GM21367 (cell line): ENCODE measurements around the gene COL6A5.
"Not testable (repeated sequence)": the region's sequence is repeated elsewhere in the genome, so short reads cannot be mapped to it uniquely, and the experiment has no call there.

Experiments
- ATAC-seq: cut with Tn5 transposase; IDR thresholded peaks from one replicate; pipeline ENCODE4 v1.9.1; 2021; ENCODE audit not compliant: unreplicated experiment

COL6A5 gene, protein sequence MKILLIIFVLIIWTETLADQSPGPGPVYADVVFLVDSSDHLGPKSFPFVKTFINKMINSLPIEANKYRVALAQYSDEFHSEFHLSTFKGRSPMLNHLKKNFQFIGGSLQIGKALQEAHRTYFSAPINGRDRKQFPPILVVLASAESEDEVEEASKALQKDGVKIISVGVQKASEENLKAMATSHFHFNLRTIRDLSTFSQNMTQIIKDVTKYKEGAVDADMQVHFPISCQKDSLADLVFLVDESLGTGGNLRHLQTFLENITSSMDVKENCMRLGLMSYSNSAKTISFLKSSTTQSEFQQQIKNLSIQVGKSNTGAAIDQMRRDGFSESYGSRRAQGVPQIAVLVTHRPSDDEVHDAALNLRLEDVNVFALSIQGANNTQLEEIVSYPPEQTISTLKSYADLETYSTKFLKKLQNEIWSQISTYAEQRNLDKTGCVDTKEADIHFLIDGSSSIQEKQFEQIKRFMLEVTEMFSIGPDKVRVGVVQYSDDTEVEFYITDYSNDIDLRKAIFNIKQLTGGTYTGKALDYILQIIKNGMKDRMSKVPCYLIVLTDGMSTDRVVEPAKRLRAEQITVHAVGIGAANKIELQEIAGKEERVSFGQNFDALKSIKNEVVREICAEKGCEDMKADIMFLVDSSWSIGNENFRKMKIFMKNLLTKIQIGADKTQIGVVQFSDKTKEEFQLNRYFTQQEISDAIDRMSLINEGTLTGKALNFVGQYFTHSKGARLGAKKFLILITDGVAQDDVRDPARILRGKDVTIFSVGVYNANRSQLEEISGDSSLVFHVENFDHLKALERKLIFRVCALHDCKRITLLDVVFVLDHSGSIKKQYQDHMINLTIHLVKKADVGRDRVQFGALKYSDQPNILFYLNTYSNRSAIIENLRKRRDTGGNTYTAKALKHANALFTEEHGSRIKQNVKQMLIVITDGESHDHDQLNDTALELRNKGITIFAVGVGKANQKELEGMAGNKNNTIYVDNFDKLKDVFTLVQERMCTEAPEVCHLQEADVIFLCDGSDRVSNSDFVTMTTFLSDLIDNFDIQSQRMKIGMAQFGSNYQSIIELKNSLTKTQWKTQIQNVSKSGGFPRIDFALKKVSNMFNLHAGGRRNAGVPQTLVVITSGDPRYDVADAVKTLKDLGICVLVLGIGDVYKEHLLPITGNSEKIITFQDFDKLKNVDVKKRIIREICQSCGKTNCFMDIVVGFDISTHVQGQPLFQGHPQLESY (N-terminal part only)

DNA sequence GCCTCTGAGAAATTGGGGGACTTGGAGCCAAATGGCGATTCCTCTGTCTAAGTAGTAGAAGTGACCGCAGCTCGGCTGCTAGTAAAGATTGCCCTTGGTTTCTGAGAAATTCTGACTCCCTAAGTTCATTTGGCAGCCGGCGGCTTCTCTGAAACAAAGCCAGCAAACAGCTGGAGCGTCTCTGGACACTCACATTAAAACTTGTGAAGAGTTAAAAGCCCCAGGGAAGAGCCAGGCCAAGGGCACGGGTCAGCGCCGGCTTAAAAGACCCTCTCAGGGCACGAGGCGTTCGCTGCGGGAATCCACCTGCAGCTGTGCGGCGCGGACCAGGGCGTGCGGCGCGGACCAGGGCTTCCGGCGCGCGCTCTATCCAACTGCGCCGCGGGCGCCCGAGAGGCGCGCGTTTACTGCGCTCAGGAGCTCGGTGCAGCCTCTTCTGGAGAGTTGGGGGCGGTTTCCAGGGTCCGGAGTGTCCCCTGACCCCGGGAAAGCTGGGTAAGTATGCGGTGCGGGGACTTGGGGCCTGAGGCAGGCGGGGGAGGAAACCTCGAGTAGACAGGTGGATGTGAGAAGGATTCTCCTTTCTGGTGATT is at the start of gene COL6A5:
COL6A5 (plus strand) TSS at position 186 of the 593 bp plus-strand sequence. CDS start 27,967 bp downstream, outside the sequence.
- no peak for ATAC-seq

DNA sequence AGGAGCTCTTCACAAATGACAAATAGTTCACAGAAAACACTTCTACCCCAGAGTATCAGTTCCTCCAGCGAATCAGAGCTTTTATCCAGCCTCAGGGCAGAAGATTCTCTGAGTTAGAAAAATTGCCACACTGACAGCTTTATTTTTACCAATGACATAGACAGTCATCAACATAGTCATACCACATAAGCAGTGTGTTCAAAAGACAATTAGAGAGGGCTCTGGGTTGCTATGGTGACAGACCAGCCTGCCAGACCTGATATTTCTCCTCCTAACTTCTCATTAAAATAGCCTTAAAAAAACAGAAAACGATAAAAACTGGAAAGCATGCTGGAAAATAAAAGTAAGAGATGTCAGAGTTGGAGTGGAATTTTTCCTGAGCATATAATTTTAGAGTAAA is 45.9 kb upstream of the COL6A5 start:
- no peak for ATAC-seq

DNA sequence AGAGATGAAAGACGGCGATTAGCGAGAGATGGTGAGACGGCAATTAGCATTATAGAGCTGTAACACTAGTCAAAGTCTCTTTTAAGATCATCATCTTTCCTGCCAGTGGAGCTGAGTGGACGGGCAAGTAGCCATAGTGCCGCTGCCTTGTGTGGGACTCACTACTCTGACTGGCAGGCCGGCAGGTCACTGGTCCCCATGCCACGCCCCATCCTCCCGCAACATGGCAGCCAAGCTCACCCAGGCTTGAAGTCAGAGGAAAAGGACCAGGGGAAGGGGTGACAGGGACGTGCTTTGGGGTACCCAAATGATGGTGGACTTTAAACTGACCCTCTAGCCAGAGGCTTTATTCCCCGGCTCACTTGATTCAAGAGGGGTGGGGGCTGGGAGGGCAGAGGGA is 44.6 kb upstream of the COL6A5 start:
- no peak for ATAC-seq

DNA sequence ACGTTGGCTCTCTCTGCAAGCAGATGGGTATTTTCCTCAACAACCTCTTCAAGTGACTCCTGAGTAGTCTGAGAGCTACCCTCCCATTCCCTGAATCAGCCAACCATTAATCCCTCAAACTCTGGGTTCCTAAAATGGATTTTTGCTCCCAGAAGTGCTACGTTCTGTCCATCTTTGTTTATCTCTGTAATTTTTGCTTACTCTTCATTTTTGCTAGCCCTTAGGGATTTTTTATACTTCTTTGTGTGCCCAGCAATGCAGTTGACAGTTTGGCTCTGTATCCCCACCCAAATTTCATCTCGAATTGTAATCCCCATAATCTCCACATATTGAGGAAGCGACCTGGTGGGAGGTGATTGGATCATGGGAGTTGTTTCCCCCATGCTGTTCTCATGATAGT is 35.4 kb upstream of the COL6A5 start:
- ATAC-seq, result no peak

DNA sequence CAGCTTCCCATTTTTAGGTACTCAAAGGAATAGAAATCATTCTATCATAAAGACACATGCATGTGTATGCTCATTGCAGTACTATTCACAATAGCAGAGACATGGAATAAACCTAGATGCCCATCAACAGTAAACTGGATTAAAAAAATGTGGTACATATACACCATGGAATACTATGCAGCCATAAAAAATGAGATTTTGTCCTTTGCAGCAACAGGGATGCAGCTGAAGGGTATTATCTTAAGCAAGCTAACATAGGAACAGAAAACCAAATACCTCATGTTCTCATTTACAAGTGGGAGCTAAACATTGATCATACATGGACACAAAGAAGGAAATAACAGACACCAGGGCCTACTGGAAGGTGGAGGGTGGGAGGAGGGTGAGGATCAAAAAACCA is 33.1 kb upstream of the COL6A5 start:
- no peak for ATAC-seq

DNA sequence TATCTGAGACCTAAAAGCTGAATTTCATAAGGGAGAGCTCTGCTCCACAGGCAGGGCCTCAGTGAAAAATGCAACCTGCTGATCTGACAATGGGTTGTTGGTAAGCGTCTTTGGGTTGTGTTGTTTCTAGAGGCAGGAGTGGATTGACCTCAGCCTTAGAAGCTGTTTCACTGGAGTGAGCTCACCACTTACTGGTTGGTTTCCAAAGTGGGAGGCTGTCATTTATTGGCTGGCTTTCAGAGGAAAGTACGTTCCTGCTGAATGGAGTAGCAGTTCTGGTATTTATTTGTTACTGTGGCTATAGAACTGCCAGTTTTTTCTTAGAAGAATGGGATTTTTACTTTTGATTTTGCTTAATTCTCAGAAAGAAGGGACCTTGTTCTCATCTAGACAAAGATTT is 29.3 kb upstream of the COL6A5 start:
- no peak for ATAC-seq

DNA sequence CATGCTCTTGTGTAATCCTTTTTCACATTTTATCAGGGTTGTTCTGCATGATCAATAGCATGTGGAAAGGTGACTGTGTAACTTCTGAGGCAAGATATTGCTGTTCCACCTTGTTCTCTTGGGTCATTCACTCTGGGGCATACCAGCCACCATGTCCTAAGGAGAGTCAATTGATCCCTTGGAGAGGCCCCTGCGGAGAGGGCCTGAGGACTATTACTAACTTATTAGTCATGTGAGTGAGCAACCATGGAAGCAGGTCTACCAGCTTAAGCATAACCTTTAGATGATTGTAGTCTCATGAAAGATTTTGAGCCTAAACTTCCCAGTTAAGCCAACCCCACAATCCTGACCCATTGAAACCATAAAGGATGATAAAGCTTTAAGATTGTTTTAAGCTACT is 22.0 kb upstream of the COL6A5 start:
- ATAC-seq, result no peak

DNA sequence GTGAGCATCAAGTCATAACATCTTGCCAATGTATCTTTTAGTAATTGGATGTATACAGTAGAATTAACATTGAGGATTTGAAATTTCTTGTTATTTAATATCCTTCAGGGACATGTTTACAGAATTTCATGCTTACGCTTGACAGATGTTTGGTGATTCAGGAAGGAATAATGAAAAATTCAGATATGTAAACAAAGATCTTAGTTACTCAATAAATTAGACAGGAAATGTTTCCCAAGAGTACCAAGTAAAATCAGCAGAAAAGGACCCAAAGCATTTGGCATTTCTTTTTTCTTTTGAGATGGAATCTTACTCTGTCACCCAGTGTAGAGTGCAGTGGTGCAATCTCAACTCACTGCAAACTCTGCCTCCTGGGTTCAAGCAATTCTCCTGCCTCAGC is 4.7 kb upstream of the COL6A5 start:
- ATAC-seq, result no peak

DNA sequence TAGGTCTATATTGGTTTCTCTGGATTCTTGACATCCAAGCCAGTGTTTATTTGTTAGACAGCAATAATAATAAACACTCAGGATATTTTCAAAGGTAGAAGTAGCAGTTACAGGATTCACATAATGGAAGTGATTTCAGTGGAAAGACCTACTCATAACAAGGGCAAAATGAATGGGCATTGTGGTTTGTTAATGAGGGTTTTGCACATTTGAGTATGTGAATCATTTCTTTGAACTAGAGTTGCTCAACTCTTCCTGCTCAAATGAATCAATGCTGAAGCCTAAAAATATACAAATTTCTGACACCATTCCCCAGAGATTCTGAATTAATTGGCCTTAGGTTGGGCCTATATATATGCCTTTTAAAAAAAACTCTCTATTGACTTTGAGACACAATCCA is 4.1 kb upstream of the COL6A5 start:
- no peak for ATAC-seq

DNA sequence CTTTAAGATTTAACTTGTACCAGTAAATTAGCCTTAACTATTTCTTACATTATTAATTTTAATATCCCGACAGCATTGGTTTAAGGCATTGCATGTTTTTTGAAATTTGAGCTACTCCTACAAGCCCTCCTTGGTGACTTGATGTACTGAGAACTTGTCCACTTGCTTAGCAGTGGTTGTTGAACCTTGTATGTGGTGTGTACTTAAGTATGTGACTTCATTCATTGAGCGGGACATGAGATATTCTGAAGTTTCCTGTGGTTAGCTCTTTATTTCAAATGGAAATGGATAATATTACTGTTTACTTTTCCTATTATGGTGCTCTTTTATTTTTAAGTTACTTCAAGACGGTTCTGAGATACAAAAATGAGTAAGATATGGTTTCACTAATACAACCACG is 3.6 kb upstream of the COL6A5 start:
- no peak for ATAC-seq

DNA sequence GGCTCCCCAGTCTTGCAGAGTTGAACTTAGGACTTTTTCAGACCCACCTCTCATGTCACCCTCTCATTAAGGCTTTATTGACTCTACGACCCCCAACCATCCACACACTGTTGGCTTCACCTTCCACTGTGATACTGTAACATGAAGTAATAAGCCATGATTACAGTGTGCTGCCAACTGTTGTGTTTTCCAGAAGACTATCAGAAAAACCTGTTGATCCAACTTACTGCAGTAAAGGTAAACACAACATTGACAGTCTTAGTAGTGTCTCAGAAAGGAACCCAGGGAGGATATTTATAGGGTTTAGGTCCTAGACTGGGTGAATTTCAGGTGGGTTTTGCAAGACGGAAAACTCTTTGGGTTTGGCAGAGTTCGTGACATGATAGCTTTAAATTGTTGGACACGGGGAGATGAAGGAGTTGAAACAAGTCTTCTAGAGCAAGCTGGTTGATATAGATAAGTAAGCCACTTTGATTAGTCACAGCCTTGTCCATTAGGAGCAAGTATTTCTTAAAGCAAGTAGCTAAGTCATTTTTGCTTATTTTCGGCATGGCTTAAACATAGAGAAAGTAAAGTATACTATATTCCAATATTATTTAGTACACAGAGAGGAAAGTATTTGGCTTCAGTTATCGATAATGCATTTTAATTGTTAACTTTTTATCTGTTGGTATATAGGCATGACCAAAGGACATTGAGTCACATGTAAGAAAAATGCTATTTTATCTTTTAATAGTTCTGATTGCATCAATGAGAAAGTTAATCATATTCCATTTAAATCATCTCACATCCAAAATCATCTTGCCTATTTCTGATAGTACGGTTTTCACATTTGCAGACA is 2.4 kb upstream of the COL6A5 start:
- no peak for ATAC-seq

DNA sequence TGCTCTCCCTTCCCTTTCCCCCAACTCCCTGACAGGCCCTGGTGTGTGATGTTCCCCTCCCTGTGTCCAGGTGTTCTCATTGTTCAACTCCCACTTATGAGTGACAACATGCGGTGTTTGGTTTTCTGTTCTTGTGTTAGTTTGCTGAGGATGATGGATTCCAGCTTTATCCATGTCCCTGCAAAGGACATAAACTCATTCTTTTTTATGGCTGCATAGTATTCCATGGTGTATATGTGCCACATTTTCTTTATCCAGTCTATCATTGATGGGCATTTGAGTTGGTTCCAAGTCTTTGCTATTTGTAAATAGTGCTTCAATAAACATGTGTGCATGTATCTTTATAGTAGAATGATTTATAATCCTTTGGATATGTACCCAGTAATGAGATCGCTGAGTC is 2.8 kb downstream of the COL6A5 start:
- ATAC-seq, result not testable (repeated sequence)

DNA sequence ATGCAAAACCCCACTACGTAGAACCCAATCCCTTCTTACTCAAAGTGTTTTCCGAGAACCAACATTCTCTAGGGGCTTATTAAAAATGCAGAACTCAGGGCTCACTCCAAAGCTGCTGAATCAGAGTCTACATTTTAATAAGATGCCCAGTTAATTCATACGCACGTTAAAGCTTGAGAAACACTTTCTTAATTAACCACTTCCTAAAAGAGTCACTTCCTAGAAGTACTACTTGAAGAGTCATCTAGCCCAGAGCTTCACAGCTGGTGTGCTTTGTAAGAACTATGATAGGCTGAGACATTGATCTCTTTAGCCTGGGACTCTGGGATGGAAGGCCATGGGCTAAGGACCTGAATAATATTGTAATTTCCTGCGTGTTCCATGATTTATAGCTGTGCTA is 9.0 kb downstream of the COL6A5 start:
- no peak for ATAC-seq

DNA sequence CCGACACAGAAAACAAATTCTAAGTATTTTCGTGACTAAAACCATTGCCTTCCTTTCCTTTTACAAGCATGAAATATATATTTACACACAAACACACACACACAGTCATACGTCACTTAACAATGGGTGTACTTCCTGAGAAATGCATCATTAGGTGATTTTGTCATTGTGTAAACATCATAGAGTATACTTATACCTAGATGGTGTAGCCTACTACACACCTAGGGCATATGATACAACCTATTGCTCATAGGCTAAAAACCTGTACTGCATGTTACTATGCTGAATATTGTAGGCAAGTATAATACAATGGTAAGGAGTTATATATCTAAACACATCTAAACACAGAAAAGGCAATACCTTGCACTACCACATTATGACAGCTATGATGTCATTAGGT is 28.6 kb downstream of the COL6A5 start:
- ATAC-seq, result no peak

DNA sequence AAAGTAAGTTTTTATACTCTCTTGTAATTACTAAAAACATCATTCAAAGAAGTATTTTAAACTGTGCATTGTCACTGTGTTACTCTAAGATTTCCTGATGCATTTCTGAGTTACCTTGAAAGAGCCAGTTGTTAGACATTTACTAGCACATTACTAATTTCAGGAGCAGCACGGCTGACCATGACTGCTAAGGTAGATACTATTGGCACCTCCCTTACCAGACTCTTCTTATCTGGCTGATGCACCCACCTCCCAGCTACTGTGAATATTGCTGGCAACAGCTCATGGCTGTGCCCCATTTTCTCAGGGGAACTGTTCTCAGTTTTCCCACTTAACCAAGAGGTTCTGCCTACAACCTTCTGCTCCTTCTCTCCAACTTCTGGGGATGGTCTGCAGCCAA is 29.4 kb downstream of the COL6A5 start:
- ATAC-seq, result no peak

DNA sequence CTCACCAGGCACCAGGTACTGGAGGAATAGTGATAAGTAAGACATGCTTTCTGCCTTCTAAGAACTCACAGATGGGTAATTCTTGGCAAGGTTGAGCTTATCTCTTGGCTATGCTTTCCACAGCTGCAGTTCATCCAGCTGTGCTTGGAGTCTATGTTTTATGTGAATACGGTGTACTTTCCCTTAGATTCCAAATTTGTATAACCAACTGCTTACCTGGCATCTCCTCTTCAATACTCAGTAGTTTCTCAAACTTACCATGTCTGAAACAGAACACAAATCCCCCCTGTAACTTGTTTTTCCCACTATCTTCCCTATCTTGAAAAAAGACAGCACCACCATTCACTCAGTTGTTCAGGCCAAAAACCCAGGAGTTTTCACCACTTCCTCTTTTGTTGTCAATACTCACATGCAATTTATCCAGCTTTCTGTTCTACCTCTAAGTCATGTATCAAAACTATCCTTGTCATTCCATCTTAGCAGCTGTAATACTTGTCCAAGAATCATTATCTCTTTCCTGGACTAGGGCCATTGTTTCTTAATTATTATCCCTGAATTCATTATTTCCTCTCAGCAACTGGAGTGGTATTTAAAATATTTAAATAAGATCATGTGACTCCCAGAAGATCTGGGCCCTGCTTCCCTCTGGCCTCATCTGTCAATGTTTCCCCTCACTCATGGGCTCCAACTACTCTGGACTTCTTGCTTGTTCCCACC is 32.6 kb downstream of the COL6A5 start:
- no peak for ATAC-seq

DNA sequence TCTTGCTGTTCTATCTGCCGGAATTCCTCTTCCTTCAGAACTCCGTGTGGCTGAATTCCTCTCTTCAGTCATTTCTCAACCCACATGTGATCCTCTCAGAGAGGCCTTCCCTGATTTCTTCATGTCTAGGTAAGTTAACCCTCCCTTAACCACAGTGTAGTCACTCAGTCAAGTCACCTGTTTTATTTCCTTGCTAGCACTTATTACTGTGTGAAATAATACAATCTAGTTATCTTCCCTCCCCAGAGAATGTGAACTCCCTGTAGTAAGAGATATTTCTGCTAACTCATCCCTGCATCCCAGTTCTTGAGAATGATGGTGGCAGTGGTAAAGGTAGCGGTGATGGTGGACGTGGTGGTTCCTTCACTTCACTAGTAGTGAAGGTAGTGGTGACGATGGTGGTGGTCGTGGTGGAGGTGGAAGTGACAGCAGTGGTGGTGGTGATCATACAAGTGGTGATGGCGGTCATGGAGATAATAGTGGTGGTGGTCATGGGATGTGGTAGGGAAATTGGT is 33.3 kb downstream of the COL6A5 start:
- ATAC-seq, result no peak

DNA sequence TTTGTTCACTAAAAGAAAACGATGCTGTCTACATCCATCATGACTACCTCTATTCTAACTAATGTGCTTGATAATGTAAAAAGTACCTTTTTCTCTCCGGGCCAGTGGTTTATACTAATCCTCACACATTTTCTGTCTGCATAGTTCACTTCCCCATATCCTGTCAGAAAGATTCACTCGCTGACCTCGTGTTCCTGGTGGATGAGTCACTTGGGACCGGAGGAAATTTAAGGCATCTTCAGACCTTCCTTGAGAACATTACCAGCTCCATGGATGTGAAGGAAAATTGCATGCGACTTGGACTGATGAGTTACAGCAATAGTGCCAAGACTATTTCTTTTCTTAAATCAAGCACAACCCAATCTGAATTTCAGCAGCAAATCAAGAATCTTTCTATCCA is 33.8 kb downstream of the COL6A5 start:
- no peak for ATAC-seq

DNA sequence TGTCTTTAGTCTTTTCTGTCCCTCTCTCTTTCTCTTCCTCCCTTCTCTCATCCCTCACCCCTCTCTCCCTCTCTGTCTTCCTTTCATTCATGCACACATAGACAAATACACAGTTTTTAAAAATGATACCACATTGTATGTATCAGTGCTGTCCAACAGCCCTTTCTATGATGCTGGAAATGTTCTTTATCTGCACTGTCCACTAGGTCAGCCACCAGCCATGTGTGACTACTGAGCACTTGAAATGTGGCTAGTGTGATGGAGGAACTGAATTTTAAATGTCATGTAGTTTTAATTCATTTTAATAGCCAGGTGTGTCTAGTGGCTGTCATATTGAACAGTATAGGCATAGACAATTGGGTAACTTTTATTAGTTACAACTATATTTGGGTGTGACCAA is 34.9 kb downstream of the COL6A5 start:
- ATAC-seq, result no peak
